HG02588 (cell line): ENCODE measurements around the gene DENND1A.

ENCODE experiments used
- ATAC-seq: cut with Tn5 transposase; IDR thresholded peaks from one replicate; pipeline ENCODE4 v1.9.1; 2021; ENCODE audit warnings: mild to moderate bottlenecking, moderate library complexity; ENCODE audit not compliant: unreplicated experiment

The DENND1A gene

DNA sequence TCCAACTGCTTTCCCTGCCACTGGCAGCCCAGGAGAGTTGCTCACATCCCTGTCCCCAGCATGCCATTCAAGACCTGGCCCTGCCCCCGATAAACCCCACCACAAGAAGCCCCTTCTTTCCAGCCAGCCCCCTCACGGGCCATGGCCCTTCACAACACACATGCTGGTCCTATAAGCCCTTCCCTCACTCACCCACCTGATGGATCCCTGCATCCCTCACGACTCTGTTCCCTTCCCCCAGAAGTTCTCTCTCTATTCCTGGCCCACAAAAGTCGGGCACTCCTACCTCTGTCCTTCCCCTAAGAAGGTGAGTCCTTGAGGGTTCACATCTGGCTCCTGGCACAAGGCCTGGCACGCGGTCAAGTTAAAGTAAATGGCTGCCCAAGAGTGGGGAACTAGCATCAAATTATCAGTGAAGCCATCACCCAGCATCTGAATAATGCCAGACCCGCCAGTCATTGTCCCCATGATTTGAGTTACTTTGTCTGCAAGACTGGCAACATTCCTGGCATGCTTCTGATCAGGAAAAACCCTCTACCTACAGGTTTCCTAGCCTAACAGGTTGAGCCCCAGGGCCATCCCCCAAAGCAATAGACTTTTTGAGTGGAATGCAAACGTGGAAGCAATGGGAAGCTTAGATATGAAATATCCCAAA is 508.0 kb downstream of the DENND1A start:
- ATAC-seq = no peak

DNA sequence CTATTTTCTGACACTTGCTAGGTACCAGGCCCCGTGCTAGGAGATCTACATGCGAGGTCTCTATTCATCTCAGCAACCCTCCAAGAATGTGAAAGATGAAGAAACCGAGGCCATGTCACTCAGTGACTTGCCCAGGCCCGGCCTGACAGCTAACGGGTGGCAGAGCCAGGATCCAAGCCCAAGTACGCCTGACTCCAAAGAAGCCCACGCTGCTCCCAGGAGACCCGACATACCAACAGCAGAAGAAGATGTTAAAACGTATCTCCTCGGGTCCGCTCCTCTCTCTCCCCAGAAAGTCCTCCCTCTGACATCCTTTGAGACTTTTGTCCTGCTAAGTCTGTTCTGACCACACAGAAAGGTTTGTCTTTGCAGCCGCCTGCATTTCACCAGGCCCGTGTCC is 508.7 kb downstream of the DENND1A start:
- no peak for ATAC-seq

DNA sequence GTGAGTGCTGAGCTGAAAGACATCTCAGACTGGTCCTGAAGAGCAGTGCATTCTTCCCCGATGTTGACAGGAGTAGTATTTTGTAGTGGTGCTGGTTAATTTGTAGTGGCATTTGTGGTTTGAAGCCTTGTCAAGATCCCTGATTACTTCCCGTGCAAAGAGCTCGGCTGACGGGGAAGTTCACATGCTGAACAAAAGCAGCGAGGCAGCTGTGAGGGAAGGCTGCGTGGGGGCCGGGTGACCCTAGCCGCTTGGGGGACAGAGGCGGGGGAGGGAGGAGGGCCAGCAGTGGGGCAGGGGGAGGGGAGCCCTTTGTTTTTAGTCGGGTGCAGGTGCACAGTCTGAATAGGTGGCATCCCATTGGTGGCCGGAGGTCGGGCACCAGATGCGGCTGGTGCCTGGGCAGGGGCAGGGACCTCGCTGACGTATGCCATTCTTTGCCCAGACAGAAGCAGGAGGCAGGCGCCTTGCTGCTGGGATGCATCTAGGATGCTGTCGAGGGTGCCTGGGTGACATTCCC is 509.3 kb downstream of the DENND1A start:
- ATAC-seq = no peak

DNA sequence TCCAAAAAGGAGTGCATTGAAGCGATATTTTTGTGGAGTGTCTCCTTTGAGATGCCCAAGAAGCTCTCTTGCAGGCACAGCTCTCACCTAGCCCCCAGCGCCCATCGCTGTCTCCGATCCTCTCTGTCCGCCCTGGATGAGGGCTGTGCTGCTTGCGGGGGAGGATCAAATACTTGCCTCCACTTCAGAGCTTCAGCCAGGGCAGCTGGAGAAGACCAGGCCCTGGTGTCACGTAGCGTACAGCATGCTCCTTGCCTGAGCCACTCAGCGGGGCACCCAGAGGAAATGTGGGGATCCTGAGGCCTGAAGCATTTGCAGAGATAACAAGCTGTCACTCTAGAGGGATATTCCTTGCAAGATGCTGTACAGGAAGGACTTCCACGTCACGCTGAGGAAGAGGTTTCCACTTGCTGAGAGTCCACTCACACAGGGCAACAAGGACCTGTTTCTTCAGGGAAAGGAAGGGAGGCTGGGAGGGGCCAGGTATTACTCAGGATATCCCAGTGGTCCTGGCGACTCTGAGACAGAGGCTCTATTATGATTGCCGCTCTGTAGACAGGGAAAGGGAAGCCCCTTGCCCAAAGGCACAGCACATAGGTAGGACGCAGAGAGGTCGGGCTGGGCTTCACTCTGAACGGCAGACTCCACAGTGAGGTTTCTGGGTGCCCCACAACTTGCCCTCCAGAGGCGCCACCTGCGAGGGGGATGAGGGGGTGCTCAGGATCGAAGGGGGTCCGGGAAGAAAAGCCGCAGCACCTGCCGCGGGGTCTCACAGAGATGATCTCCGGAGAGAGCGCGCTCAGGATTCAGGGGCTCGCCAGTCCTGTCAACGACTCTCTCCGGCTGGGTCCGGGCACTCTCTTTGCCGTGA is 510.0 kb downstream of the DENND1A start:
- ATAC-seq = no peak

DNA sequence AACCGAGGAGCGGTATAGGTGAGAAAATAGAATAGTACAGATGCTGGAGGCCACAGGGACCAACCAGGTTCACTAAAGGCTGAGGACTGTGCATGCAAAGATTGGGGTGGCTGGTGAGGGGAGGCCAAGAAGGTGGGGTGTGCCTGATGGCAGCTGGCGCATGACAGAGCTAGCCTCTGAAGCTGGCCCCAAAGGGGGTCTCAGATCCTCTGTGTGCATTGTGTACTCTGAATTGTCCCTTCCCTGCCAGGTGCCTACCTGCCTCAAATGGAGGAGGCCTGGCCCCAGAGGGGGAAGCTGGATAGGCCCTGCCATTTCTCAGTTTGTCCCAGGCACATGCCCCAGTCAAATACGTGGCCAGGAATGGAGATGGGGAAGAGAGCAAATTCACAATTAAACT is 510.8 kb downstream of the DENND1A start:
- no peak for ATAC-seq

DNA sequence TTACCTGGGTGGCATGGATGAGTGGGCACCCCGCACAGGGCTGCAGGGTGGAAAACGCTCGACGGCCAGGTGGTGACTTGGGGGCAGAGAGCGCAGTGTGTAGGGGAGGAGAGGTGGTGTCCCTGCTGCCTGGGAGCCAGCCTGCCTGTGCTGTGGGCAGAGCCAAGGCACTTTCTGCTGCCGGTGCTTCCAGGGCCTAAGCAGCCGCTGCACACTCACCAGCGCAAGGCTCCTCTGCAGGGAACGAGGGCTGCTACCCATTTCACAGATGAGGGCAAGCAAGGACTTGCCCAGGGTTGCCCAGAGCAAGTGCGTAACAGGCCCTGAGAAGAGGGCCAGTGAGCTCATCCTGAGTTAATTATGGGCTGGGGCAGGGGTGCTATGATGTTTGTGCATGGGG is 511.4 kb downstream of the DENND1A start:
- no peak for ATAC-seq

DNA sequence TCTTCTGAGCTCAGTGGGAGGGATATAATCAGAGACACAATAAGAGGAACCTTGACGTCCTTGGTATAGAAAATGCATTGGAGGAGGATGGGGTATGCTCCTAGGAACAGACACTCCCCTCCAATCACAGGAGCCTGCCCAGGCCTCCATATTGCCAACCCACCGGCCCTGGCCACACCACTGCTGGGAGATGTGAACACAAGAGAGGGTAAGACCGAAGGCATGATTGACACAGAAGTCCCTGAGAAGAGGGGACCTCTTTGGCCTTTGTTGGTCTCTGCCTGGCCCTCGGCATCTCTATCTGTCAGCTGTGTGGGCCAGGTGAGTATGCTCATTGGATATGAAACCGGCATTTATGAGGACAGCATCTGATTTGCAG is 511.9 kb downstream of the DENND1A start:
- ATAC-seq = no peak

DNA sequence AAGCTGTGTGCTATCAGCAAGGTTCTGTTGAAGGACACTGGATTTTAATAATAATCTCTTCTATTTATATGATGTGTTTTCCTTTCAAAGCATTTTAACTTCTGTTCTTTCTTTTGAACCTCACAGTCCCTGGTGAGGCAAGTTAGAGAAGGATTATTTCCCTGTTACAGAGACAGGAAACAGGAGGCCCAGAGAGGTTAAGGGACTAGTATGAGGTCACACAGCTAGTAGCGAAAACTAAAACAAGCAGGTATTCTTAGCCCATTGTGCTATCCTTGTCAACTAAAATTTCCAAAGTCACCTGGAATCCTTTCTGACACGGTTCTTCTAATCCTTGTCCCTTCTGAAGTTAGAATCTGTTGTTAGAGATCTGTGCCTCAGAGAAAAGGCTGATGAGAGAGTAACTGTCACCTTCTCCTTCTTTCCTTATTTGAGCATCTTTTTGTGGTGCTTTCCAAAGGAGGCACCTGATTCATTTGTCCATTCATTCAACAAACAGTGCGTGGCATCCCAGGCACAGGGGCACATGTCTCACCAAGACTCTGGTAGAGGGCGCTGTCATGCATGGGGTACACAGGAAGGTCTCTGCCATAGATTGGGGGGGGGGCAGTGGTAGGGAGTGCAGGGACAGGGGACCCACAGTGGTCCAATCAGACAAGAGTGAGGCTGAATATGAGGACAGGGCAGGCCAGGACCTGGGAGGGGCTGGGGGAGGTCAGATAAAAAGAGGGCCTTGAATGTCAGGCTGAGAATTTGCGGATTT is 512.5 kb downstream of the DENND1A start:
- ATAC-seq = no peak

DNA sequence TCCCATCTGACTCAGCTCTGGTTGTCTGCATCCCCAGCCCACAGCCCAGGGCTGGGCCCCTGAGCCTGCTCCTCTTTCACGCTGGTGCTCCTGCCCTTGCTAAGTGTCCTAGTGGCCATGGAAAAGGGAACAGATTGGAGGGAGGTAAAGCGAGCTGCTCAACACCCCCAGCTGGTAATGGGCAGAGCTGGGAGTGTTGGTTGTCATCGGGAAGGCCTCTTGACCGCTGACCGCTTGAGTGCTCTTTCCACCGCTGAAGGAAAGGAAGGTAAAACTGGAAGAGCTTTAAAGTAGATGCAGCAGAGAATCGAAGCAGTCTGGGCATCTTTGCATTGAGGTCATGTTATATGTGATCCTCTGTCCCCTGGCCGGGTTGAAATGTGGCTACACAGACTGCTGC is 513.8 kb downstream of the DENND1A start:
- ATAC-seq = no peak

DNA sequence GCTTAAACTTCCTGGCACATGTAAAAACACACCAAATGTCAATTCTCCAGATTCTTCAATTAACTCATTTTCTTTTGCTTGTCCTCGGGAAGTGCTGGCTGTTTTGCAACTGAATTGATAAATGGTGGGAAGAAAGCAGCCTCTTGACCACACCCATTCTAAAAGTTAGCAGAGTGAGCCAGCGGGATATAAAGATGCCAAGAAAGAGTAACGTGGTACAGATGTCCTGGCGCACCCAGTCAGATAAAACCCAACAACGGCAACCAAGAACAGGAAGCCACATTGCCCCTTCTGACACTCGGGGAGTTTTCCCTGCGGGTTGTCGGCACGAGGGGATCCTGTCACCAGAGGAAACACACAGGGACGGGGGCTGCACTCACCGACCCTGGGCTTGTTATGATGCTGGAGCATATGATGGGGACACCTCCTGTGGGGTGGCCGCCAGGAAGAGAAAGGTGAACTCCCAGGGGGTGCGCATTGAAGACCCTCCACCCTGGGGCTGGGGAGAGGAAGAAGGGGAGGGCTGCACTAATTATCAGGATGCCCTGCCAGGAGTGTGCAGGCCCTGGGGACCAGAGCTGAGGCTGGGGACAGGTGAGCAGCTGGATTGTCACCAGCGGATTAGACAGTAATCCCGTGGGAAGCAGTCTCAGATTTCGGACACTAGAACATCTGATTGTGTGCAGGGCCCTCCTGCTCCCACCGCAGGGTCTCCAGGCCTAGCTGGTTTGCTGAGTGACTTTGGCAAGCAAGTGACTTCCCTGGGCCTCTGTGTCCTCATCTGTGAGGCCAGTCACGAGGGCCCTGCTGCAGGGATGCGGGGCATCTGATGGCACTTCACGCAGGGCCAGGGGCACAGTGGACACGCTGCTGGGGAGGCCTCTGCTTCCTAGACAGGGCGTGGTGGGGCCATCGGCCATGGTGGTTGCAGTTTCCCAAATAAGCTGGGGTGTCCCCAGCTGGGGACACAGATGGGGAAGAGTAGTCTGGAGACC is 514.7 kb downstream of the DENND1A start:
- no peak for ATAC-seq

DNA sequence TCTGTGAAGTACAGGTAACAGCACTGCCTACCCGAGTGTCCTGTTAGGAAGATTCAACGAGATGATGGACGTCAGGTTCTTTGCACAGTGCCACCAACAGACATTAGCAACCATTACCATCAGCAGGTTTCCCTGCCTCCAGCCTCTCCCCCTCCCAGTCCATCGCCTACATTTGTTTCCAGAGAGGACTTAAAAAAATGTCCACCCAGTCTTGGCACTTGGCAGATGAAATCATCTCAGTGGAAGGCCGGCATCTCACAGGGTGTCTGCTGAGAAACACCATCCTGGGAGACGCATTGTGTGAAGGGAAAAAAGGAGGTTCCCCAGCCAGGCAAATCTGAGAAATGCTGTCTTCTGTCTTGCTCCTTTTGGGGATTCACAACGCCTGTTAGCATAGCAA is 515.7 kb downstream of the DENND1A start:
- no peak for ATAC-seq

DNA sequence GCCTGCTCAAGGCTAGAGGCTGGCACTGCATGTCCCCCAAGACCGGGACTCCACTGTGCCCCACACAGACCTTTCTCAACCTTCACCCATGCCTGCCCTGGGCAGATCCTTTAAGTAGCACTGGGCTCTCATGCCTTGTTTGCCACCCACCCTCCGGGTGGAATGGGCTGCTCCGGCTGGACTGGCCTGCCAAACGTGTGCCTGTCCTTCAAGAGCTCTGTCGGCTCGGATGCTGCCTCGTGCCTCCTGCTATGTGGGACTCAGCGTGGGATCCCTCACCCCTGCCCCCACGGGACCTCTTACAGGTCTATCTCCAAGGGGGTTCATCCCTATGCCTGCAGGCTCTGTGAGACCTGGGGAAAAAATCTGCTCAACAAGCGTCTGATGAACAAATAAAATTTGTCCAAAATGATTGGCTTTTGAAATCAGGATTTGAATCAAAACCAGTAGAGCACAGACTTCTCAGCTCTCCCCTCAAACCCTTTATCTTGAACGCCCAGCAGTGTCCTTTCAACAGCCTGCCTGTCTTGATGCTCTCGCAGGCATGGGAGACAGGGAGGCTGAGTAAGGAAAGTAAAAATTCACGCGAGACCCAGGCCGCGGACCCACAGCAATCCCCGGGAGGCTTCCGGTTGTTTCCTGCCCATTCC is 517.6 kb downstream of the DENND1A start:
- no peak for ATAC-seq

DNA sequence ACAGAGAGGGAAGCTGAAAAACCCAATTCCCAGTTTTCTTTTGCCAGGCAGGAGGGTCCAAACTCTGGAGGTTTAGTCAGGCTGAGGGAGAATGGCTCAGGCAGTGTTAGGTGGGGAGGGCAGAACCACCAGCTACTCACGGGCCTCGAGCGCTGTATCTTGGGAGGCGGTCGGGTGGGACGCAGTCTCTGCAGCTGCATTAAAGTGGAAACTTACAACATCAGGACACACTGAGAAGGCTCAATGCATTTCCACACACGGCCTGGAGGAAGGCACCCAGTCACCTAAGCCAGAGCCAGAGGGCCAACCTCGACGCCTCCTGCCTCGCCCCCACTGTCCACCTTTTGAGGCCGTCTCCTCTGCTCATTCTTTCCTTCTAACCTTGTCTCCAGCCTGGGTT is 518.3 kb downstream of the DENND1A start:
- ATAC-seq = no peak

DNA sequence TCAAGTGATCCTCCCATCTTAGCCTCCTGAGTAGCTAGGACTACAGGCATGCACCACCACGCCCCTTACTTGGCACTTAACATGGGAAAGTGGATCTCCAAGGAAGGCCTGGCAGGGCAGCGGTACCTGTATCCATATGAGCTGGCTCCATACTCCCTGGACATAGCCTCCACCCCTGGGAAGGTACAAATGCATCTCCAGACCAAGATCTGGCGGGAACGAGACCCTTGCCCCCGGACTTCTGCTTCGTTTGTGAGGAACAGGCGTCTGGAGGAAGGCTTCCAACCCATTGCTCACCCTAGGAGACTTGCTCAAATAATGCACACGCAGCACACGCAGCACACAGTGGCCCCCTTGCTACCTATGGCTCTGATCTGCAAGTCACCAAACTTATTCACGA is 518.7 kb downstream of the DENND1A start:
- no peak for ATAC-seq

DNA sequence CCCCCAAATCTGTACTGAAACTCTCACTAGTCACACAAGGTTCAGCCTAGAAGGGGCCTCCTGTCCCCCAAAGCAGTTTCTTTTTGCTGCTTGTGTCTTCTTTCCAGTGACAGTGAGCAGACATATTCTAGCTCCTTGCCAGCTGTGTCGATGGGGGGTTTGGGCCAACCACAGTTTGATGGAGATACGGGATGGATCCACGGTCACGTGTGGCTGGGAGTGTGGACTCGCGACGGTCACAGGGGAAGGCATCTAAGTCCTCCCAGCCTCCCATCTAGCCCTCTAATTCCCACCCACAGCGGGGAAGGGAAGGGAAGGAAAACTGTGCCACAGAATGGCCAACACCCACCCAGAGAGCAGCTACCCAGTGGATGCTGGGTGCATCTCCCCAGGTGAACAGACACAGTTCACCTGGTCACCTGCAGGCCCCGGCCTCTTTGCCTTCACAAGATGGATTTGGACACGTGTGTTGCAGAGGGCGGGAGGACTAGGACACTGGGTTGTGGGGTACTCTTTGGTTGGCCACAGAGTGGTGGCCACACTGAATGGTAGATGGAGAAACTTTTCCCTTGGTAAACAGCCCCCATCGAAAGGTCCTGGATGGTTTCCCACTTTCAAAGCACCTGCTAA is 519.5 kb downstream of the DENND1A start:
- ATAC-seq = no peak

DNA sequence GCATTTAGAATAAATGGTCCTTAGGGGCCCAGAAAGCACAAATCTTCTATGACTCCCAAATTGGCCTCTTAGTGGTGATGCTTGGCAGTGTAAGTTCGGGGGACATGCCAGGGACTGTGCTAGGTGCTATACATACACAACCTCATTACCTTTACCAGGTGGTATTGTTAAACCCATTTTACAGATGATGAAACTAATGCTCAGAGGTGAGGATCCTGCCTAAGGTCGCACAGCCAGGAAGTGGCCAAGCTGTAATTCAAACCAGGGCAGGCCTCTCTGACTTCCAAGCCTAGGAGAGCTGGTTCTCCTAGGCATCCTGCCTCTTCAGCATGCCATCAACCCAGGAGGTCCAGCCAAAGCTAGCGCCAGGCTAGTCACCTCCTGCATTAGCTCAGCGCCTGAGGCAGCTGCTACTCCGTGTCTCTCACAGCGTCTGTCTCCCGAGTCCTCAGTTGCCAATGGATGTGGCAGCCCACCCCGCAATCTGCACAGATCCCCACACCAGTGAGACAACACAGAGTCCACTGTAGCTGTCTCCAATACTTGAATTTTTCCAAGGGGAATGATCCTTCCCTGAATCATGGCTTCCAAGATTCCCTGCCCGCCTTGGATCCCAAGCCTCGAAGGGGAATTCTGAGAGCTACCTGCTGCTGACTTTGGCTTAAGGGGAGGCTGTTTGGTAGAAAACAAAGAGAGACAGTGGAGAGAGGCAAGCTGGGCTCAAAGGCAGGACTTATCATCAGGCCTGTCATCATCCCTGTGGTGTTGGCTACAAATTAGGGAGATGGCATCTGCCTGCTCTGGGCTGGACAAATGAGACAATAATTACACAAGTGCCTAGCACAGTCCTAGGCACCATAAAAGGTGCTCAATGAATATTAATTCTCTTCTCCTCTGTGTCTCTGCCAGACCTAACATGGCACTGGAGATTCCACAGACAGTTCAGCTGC is 521.3 kb downstream of the DENND1A start:
- ATAC-seq = no peak

DNA sequence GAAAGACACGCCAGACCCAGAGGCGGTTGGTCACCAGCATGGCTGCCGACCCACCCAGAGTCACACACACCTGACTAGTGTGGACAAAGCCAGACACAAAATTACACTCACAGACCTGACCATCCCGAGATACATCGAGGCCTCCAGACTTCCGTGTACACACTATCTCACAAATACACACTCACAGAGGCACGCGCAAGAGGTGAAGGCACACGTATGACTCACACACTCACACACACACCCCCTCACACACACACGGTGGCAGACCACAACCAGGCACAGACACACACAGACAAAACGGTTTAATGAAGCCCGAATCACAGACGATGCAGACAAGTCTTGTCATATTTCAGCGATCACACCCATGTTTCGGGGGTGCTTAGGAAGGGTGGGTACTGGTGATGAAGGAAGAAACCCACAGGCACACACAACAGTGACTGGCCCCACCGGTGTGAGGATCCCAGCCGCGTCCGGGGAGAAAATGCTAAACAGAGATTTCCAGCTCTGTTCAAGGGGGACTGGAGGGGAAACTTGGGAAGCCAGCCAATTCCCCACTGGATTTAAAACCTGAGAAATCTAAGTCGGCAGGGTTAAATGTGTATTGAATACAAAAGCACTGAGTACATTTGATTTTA is 522.6 kb downstream of the DENND1A start:
- no peak for ATAC-seq

DNA sequence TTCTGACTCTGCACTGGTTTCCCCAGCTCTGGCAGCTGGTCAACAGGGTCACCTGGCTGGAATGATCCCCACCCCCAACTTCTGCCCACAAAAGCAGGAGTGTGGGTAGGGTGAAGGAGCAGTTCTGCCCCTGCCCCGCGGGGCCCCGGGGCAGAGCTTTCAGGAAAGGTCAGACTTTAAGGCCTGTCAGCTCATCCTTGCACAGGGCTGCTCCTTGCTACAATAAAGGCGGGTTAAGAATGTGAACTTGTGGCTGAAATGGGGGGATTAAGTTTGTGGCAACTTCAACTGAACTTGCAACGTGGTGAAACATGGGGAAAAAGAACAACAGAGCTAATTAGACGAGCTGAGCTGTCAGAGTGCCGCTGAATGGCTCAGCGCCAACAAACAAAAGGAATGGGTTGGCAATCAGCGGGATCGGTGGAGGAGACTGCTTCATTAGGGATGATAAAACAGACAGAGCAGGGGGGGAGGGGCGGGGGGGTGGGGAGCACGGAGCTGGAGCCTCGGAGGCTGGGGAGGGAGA is 523.2 kb downstream of the DENND1A start:
- ATAC-seq = no peak
